Measurements from ENCODE around the gene ACTR3. TPM values are rescaled to one million over a fixed set of nuclear protein-coding genes. Genes with fewer than 3 reads are reported as not detected.
A peak's percentile ranks its signal among the peaks of the same experiment; 100 is the strongest.

Gene ACTR3
- total and polyA plus RNA-seq, 10 of the 15 experiments (the other 5 are each of a cell fraction or from before 2014, with no cell fraction given): 79.1 to 616 (median 471) TPM

DNA sequence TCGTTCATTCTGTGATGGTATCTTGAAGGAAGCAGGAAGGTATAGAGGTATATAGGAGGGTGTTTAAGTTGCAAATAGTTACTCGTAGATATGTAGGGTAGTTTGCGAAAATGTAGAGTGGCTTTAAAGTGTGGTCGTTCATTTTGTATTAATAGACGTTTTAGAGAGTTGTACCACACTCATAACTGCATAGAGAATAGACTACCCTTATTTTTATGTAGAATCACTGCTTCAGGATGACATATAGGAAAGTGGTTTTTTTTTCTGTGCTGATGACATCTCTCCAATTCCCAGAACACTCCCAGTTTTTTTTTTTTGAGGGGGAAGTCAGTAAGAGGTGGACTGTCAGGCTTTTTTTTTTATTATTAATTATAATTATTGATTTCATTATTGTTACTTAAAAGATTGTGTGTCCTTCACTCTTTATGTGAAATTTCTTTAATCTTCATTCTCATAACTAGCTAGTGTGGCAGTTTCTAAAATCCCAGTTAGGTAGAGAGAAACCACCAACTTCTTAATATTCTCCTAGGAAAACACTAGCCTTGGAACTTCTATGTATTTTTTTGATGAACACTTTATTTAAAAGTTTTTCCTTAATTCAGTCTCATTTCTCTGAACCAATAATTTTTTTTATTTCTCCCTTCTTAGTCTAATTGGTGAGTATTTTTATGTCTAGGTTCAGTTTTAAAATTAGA is 1.5 kb downstream of the ACTR3 start:
- WGBS (ENCODE audit: insufficient coverage, insufficient replicate concordance, low lambda C conversion rate, missing lambda C conversion rate): 2% methylated on average over 5 of the region's 5 CpGs
- ChIA-PET CTCF (interaction anchor here (0.6 to 1.4 kb wide), 2 partner anchors 13 to 135 kb away, joined by 3 to 4 read pairs; partner anchors contain the start of gene SLC35F5), RAD21 (ENCODE audit: unreplicated experiment) (interaction anchor here (1.1 kb wide), 1 partner anchor 72 kb away, joined by 3 read pairs; no protein-coding TSS in a partner anchor), SMC1A (ENCODE audit: uncharacterized antibody, unreplicated experiment) (interaction anchor here (11.1 kb wide), 1 partner anchor 20 kb away, joined by 189 read pairs; no protein-coding TSS in a partner anchor), POLR2A (interaction anchor here (6.5 kb wide), 1 partner anchor 18 kb away, joined by 80 read pairs; no protein-coding TSS in a partner anchor)
- TF ChIP-seq, protein P1, sequence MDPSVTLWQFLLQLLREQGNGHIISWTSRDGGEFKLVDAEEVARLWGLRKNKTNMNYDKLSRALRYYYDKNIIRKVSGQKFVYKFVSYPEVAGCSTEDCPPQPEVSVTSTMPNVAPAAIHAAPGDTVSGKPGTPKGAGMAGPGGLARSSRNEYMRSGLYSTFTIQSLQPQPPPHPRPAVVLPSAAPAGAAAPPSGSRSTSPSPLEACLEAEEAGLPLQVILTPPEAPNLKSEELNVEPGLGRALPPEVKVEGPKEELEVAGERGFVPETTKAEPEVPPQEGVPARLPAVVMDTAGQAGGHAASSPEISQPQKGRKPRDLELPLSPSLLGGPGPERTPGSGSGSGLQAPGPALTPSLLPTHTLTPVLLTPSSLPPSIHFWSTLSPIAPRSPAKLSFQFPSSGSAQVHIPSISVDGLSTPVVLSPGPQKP (IDR thresholded peaks at IDR 0.05; ENCODE audit: low read depth, low read length): no peak
- TF ChIP-seq, protein P2, sequence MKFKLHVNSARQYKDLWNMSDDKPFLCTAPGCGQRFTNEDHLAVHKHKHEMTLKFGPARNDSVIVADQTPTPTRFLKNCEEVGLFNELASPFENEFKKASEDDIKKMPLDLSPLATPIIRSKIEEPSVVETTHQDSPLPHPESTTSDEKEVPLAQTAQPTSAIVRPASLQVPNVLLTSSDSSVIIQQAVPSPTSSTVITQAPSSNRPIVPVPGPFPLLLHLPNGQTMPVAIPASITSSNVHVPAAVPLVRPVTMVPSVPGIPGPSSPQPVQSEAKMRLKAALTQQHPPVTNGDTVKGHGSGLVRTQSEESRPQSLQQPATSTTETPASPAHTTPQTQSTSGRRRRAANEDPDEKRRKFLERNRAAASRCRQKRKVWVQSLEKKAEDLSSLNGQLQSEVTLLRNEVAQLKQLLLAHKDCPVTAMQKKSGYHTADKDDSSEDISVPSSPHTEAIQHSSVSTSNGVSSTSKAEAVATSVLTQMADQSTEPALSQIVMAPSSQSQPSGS (IDR thresholded peaks at IDR 0.05; ENCODE audit: low read length): peak; percentile 8; the same call in 1 of the 2 replicates
- TF ChIP-seq, protein P3, sequence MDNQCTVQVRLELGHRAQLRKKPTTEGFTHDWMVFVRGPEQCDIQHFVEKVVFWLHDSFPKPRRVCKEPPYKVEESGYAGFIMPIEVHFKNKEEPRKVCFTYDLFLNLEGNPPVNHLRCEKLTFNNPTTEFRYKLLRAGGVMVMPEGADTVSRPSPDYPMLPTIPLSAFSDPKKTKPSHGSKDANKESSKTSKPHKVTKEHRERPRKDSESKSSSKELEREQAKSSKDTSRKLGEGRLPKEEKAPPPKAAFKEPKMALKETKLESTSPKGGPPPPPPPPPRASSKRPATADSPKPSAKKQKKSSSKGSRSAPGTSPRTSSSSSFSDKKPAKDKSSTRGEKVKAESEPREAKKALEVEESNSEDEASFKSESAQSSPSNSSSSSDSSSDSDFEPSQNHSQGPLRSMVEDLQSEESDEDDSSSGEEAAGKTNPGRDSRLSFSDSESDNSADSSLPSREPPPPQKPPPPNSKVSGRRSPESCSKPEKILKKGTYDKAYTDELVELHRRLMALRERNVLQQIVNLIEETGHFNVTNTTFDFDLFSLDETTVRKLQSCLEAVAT (IDR thresholded peaks at IDR 0.05): 0 out of 2 replicates have a peak, but pooled peaks have one; percentile 7
- H3K36me3 ChIP-seq (ENCODE audit: control insufficient read depth in 2 of 2, insufficient read depth in 2 of 2, low read length in 1 of 2): 0 out of 4 replicates have a peak, but pooled peaks cover 0 to 3% of the 10 kb centered on the region in 2 experiments
- FAIRE-seq (no peak), DNase-seq (ENCODE audit: low read depth, low spot score) (no peak), ATAC-seq (no peak)
- H2AFZ ChIP-seq (ENCODE audit: control insufficient read depth, low read depth, low read length): no peak overlapping the region
- H3K79me2 ChIP-seq (ENCODE audit: control insufficient read depth, insufficient read depth, low read length): peaks cover 93% of the 10 kb centered on the region
- H3K4me3 ChIP-seq: peak overlapping the region; percentile 89
- intact Hi-C loops (cut with micrococcal nuclease; ENCODE audit: unreplicated experiment) (loop anchor here (2.0 kb wide), 1 partner anchor 31 kb away; no protein-coding TSS in a partner anchor), in situ Hi-C loops (cut with MboI) (no loop called here)
- H3K9ac ChIP-seq (ENCODE audit: control insufficient read depth, insufficient read depth, low read length): peak overlapping the region; percentile 100
- no peaks in the 10 kb centered on the region for H3K9me3 ChIP-seq (replicated peaks; ENCODE audit: control insufficient read depth, insufficient read depth, low read length)
- peaks cover 3% of the 10 kb centered on the region; the same call in 1 of the 2 replicates for H4K20me1 ChIP-seq (ENCODE audit: control insufficient read depth, insufficient read depth)
- H3K4me2 ChIP-seq (ENCODE audit: control insufficient read depth, insufficient read depth): peak overlapping the region; percentile 85
- no TSS peak for BruUV-seq (replicated peaks)
- peaks cover 9% of the 10 kb centered on the region for H3K4me1 ChIP-seq (ENCODE audit: control insufficient read depth, insufficient read depth, low read length)
- H3K27ac ChIP-seq (ENCODE audit: control insufficient read depth, insufficient read depth): peak overlapping the region; percentile 100
- no peaks in the 10 kb centered on the region for H3K27me3 ChIP-seq (replicated peaks in 1 of 2; ENCODE audit: control insufficient read depth in 2 of 2, insufficient read depth in 2 of 2, low read length in 1 of 2)
